Activated T-helper 2 cell treated with anti-CD3 and anti-CD28 coated beads, Interferon-gamma antibody, Interleukin-2, Interleukin-4, amounts not matched to agents 10 μg/mL and 5 μg/mL and 100 μg/mL, durations not matched to agents 14 hours and 24 hours and 36 hours (primary cell): ENCODE results near the gene FANK1. TPM values are rescaled to one million over a fixed set of nuclear protein-coding genes. Genes with fewer than 3 reads are reported as not detected.
"Not testable (repeated sequence)": the region's sequence is repeated elsewhere in the genome, so short reads cannot be mapped to it uniquely, and the experiment has no call there.

Experiments used
- DNase-seq: peaks from one replicate; pipeline ENCODE4 v3.0.0; 2021; ENCODE audit warnings: low spot score
- H3K27ac Mint-ChIP-seq: one replicate; pipeline ENCODE4 v1.8.0; 2021; ENCODE audit warnings: mixed read lengths
- H3K27me3 Mint-ChIP-seq: one replicate; pipeline ENCODE4 v1.8.0; 2021; ENCODE audit warnings: low read depth, mixed read lengths
- H3K36me3 Mint-ChIP-seq: one replicate; pipeline ENCODE4 v1.8.0; 2021; ENCODE audit warnings: low read depth, mixed read lengths
- H3K4me1 Mint-ChIP-seq: one replicate; pipeline ENCODE4 v1.8.0; 2021; ENCODE audit warnings: low read depth, mixed read lengths
- H3K4me3 Mint-ChIP-seq: one replicate; pipeline ENCODE4 v1.8.0; 2021; ENCODE audit warnings: low read depth, mild to moderate bottlenecking, moderate library complexity, mixed read lengths
- H3K9me3 Mint-ChIP-seq: one replicate; pipeline ENCODE4 v1.8.0; 2021; ENCODE audit warnings: mixed read lengths
- intact Hi-C: fragments of 100-400 bp; cut with micrococcal nuclease; formaldehyde crosslinking; loops from one replicate; pipeline ENCODE4 v1.15.1; 2023
- total RNA-seq: library from RNA; stranded (reverse); gene quantifications from 2 replicates; pipeline ENCODE4 v1.2.3, GENCODE V29; 2022

Gene FANK1
- total RNA-seq, 1 donor from 2014 or later: not detected

DNA sequence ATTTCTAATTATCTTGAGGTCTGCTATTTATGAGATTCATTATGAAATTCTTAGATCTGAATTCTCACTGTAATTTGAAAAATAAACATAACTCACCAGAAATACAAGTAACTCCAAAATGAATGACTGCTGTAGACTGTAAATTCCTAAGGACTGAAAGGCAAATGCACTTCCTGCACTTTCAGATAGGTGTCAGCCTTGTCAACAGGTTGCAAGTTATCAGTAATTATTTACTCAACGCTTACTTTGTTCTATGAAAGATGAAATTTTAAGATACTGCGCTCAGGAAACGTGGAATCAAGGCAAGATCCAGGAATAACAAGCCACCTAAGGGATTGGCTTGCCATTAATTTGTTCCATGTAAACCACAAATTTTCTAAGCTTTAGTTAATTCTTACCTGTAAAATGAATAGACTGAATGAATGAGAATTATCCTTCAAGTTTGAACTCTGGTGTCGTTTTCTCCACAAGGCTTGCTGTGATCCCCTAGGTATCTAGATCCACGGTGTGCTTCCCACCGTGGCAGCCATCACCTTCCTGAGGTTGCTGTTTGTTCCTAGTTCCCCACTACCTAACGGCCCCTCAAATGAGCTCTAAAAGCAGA, 27.9 kb upstream of the FANK1 start:
- DNase-seq: no peak
- Mint-ChIP-seq H3K4me1 (no peaks in the 10 kb centered on the region), H3K27me3 (no peaks in the 10 kb centered on the region), H3K27ac (no peak overlapping the region), H3K4me3 (no peak overlapping the region), H3K36me3 (no peaks in the 10 kb centered on the region), H3K9me3 (no peaks in the 10 kb centered on the region)
- intact Hi-C loops: no loop called here

DNA sequence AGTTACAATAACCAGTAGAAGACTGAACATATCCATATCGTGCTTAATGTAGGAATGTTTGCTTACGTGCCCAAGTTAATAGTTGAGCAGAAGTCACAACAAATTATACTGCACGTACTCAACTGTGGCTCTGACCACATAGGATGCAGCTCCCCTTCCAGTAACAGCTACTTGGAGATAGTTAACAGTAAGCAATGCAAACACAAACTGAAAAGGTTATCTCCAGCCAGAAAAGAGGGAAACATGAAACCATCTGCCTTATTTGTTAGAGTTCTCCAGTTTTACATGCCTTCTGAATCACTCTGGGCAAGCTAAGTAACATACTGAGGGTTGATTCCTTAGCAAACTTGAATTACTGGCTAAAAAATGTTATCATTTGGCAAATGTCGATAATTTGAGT, 25.0 kb upstream of the FANK1 start:
- Mint-ChIP-seq H3K9me3 (peaks cover 7% of the 10 kb centered on the region), H3K4me1 (no peaks in the 10 kb centered on the region), H3K27me3 (no peaks in the 10 kb centered on the region), H3K36me3 (peaks cover 14% of the 10 kb centered on the region), H3K27ac (no peak overlapping the region), H3K4me3 (no peak overlapping the region)
- intact Hi-C loops: no loop called here
- no peak for DNase-seq

DNA sequence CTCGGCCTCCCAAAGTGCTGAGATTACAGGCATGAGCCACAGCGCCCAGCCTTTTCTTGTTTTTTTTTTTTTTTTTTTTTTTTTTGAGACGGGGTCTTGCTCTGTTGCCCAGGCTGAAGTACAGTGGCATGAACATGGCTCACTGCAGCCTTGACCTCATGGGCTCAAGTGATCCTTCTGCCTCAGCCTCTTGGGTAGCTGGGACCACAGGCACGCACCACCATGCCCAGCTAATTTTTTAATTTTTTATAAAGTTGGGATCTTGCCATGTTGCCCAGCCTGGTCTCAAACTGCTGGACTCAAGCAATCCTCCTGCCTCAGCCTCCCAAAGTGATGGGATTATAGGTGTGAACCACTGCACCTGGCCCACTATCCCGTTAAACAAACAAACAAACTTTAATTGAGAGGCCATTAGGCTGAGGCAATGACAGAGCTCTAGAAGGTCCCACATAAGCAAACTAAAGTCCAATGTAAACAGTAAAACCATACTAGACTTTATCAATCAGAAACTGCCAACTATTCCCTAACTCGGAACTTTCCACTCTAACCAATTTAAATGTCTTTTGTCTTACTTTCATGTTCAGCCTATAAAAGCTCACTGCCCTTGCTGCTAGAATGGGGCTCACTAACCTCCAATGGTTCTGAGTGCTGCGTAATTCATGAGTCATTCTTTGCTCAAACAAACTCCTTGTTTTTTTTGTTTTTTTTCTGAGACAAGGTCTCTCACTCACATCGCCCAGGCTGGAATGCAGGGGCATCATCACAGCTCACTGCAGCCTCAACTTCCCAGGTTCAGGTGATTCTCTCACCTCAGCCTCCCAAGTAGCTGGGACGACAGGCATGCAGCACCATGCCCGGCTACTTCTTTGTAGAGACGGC, 17.2 kb upstream of the FANK1 start:
- intact Hi-C loops: no loop called here
- DNase-seq: no peak
- no peaks in the 10 kb centered on the region for H3K27me3 Mint-ChIP-seq
- H3K36me3 Mint-ChIP-seq: peaks cover 16% of the 10 kb centered on the region
- H3K27ac Mint-ChIP-seq: no peak overlapping the region
- H3K4me3 Mint-ChIP-seq: no peak overlapping the region
- peaks cover 7% of the 10 kb centered on the region for H3K9me3 Mint-ChIP-seq
- no peaks in the 10 kb centered on the region for H3K4me1 Mint-ChIP-seq

DNA sequence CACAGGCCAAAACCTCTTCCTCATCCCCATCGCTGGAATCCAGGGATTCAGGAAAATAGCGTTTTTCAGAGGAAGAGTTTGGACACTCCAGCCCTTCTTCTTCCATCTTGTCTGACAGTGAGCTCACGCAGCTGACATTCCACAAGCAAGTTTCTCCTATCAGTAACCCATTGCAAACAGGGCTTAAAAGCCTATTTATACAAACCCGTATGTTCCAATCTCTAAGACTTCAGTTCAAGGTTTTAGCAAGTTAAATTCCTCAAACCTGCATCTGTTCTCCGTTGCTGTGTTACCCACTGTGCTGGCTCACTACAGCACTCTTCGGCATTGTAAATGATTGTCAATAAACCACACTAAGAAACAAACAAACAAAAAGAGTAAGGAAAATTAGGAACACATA, 15.6 kb upstream of the FANK1 start:
- Mint-ChIP-seq H3K27me3 (no peaks in the 10 kb centered on the region), H3K4me3 (no peak overlapping the region), H3K4me1 (no peaks in the 10 kb centered on the region), H3K36me3 (peaks cover 7% of the 10 kb centered on the region), H3K9me3 (peaks cover under 1% of the 10 kb centered on the region), H3K27ac (no peak overlapping the region)
- intact Hi-C loops: no loop called here
- DNase-seq: no peak

DNA sequence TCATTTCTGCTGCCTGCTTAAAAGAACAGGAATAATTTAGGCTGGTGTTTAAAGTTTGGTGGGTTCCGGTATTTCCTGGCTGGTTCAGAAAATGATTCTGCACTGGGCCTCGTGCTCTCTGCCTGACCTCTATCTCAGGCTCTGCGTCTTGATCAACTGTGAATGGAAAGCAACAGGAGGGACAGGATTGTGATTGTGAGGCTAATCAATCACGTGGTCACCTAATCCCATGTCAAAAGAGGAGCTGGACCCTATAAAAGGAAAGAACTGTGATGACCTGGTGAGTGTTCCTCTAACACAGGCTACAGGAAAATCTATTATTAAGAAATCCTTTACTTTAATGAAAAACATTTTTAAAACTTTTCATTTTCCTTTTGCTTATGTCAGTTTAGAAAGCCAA, 15.2 kb upstream of the FANK1 start, which contains the start of gene DHX32:
TSS of gene DHX32 (minus strand) at position 101 of the 400 bp plus-strand sequence. CDS start 468 bp downstream, outside the sequence.
- Mint-ChIP-seq H3K4me1 (no peaks in the 10 kb centered on the region), H3K27me3 (no peaks in the 10 kb centered on the region), H3K4me3 (no peak within 1 kb of the TSS), H3K27ac (no peak within 1 kb of the TSS), H3K9me3 (no peaks in the 10 kb centered on the region), H3K36me3 (peaks cover 4% of the 10 kb centered on the region)
- intact Hi-C loops: no loop called here
- no peak for DNase-seq

DNA sequence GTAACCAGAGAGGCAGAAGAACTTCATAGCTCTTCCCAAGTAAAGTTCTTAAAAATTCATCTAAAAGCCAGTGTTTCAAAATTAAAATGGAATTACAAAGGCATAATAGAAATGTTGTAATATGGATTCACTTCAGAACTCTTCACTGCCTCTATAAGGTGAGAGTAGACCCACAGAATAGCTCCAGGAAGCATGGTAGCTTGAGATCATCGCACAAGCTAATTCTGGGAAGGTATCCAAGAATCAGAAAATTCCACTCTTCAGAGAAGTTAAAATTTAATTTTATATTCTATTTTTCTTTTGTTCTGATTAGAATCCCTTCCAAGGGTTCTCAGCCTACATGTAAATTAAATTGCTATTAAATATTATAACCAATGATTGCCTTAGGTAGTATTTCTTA, 13.8 kb upstream of the FANK1 start:
- no peaks in the 10 kb centered on the region for H3K36me3 Mint-ChIP-seq
- intact Hi-C loops: no loop called here
- H3K27me3 Mint-ChIP-seq: no peaks in the 10 kb centered on the region
- no peak for DNase-seq
- H3K4me1 Mint-ChIP-seq: no peaks in the 10 kb centered on the region
- H3K4me3 Mint-ChIP-seq: no peak overlapping the region
- H3K9me3 Mint-ChIP-seq: no peaks in the 10 kb centered on the region
- H3K27ac Mint-ChIP-seq: no peak overlapping the region

DNA sequence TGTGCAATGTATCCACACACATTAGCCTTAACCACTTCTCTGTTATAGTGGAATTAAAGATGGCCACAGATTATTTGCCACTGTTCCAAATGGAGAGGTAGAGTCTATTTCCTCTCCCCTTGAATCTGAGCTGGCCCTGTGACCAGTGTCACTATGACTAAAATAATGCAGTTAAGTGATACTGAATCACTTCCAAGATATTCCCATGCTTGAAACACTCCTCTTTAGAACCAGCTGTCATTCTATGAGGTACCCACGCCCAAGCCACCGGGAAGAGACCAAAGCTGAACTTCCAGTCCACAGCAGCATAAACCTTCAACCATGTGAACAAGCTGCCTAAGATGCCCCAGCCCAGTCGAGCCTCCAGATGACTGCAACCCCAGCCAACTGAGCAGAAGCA, 13.2 kb upstream of the FANK1 start:
- H3K4me1 Mint-ChIP-seq: no peaks in the 10 kb centered on the region
- no peaks in the 10 kb centered on the region for H3K27me3 Mint-ChIP-seq
- no peak overlapping the region for H3K27ac Mint-ChIP-seq
- H3K36me3 Mint-ChIP-seq: no peaks in the 10 kb centered on the region
- H3K9me3 Mint-ChIP-seq: no peaks in the 10 kb centered on the region
- no peak overlapping the region for H3K4me3 Mint-ChIP-seq
- intact Hi-C loops: no loop called here
- DNase-seq: no peak

DNA sequence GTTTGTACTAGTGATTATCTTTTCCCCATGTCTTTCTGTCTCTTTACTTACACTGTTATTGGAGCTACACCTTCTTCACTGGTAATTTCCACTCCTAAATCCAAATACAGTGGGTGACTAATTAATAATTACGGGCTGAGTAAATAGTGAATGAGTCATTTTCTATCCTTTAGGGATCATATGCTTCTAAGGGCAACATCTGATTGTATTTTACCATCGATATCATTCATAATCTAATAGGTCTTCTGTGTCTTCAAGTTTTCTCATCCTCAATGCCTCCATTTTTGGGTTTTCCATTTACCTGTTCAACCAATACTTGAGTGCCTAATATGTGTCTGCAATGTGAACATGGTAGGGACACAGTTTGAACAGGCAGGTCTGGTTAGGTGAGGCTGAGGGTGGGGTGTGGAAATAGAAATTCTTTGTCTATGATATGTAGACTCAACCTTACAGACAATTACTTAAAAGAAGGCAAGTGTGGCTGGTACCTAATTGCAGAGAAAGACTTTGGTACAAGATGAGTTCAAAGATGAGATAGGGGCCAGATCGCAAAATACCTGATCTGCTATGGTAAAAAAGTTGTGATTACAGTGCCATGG, 9.4 kb upstream of the FANK1 start:
- Mint-ChIP-seq H3K9me3 (peaks cover 3% of the 10 kb centered on the region), H3K4me3 (no peak overlapping the region), H3K4me1 (no peaks in the 10 kb centered on the region), H3K27ac (no peak overlapping the region), H3K36me3 (no peaks in the 10 kb centered on the region), H3K27me3 (no peaks in the 10 kb centered on the region)
- intact Hi-C loops: no loop called here
- DNase-seq: no peak

DNA sequence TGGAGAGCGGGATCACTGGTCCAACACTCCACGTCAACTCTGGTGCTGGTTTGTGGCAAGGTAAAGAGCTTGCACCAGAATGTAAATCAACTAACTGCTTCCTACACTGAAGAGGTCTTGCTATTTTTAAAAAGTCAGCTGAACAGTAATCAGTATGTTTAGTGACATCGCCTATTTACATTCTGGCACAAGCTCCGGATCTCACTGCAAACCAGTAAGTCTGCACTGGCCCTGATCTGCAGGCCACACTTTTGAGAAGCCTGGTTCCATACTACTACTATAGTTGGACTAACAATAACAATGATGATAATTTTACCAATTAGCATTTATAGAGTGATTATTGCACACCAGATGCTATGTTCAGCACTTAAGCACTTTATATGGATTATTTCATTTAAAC, 6.9 kb upstream of the FANK1 start:
- H3K27me3 Mint-ChIP-seq, intact Hi-C loops, H3K36me3 Mint-ChIP-seq, DNase-seq, H3K4me1 Mint-ChIP-seq, H3K27ac Mint-ChIP-seq, H3K4me3 Mint-ChIP-seq, H3K9me3 Mint-ChIP-seq: not testable (repeated sequence)

DNA sequence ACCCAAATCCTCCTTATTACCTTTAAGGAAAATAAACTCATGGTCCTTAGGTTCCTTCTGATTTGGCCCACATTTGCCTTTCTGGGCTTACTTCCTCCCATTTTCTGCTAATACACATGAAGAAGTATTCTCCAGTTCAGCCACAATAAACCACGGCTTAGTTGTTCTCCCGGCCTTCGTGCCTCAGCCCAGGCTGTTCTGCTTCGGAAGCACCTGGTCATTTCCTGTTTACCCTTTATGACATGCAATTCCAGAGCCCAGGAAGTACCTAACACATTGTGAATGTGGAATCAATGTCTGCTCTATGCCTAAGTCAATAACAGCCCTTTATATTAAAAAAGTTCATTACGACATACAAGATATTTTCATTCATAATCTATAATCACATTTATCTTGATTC, 4.0 kb upstream of the FANK1 start:
- not testable (repeated sequence) for H3K27ac Mint-ChIP-seq, H3K4me3 Mint-ChIP-seq, DNase-seq, H3K9me3 Mint-ChIP-seq, H3K36me3 Mint-ChIP-seq
- Mint-ChIP-seq H3K4me1 (peaks cover 16% of the 10 kb centered on the region), H3K27me3 (peaks cover 16% of the 10 kb centered on the region)
- intact Hi-C loops: loop anchor here (10.0 kb wide), 1 partner anchor 168 kb away; no protein-coding TSS in a partner anchor

DNA sequence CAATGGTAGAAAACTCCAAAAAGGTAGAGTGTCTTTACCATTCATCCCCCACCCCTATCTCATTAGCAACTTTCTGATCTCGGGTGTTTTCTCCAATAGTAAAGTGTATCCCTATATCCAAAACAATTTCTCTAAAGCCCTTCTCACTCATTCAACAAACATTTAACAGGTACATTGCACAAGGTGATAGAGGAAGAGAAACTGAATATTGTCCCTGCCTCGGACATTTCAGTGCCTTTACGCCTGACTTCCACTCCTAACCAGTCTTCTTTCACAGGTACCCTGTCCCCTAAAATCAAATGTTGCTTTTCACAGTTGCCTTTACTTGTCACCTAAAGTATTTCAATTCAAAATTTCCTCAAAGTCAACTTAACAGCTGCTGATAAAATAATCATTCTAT, 2.2 kb upstream of the FANK1 start:
- not testable (repeated sequence) for H3K4me3 Mint-ChIP-seq
- peaks cover 17% of the 10 kb centered on the region for H3K4me1 Mint-ChIP-seq
- intact Hi-C loops: loop anchor here (10.0 kb wide), 1 partner anchor 169 kb away; no protein-coding TSS in a partner anchor

DNA sequence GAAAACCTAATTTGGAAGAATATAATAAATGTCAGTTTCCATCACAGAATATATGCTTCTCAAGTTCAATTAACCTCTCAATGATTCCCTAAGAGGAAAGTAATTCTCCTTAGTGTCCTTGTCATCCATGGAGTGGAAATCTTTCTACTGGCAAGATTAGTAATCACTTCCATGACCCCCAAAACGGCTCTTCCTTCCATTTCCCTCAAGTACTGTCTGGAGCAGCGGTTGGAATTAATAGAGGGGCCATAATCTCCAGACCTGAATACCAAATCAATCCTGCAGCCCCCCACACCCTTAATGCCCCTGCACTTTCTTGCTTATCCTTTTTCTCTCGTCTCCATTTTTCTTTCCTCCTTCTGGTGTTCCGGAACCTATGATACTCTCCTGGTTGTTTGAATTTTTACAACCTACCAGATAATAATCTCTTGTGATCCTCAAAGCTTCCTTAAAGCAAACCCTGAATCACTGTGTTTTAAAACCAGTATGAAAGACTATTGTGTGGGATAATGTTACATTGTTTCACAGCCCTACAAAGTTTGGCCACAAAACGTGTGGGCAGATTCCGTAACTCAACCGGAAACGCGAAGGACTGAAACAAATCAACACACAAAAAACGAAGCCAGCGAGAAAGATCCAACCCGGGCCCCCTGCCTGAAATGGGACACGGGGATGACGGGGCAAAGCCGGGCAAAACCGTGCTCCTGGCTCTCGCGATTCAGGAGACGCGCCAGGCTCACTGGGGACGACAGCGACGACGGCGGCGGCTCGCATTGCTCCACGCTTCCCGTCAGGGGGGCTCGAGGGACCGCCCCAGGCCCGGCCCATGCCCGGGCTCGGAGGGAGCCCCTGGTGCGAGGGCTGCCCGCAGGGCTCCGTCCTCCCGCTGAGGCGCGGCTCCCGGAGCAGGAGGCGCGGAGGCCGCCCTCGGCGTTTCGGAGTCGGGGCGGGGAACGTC, 955 bp upstream of the FANK1 start:
- Mint-ChIP-seq H3K4me3 (peak overlapping the region; percentile 89), H3K4me1 (peaks cover 17% of the 10 kb centered on the region), H3K27me3 (peaks cover 26% of the 10 kb centered on the region), H3K27ac (peak overlapping the region; percentile 78)
- not testable (repeated sequence) for H3K36me3 Mint-ChIP-seq, H3K9me3 Mint-ChIP-seq
- peak; percentile 20 for DNase-seq
- intact Hi-C loops: loop anchor here (1.0 to 10.0 kb wide), 2 partner anchors 72 to 171 kb away; partner anchors contain the start of genes BCCIP and UROS

More for the DNA sequence above, 2.2 kb upstream of the FANK1 start:
- H3K9me3 Mint-ChIP-seq, DNase-seq, H3K27ac Mint-ChIP-seq, H3K36me3 Mint-ChIP-seq: not testable (repeated sequence)
- peaks cover 23% of the 10 kb centered on the region for H3K27me3 Mint-ChIP-seq
